ENCODE measurements around the gene FOXL2NB.

Gene FOXL2NB

GRCh38 chr3:138943724-138944653 is 3.0 kb upstream of the FOXL2NB start:
- TF ChIP-seq CTCF (IDR thresholded peaks at IDR 0.05; ENCODE audit: low read length) (no peak), EZH2 (IDR thresholded peaks at IDR 0.05; ENCODE audit: borderline replicate concordance, low read length) (no peak)
- Histone ChIP-seq H3K79me2 (ENCODE audit: insufficient read depth, low read length) (no peaks in the 10 kb centered on the region), H4K20me1 (ENCODE audit: insufficient read depth, low read length) (no peaks in the 10 kb centered on the region), H3K36me3 (ENCODE audit: insufficient read depth, low read length) (no peaks in the 10 kb centered on the region), H3K9me3 (ENCODE audit: low read length) (no peaks in the 10 kb centered on the region), H3K4me1 (ENCODE audit: insufficient read depth, low read length, severe bottlenecking) (no peaks in the 10 kb centered on the region), H3K9me2 (ENCODE audit: low read depth, low read length) (no peaks in the 10 kb centered on the region), H3K9ac (ENCODE audit: low read length) (no peak overlapping the region), H3F3A (ENCODE audit: insufficient read depth, low read length) (no peaks in the 10 kb centered on the region), H3K4me2 (ENCODE audit: low read length) (no peak overlapping the region), H3K27ac (ENCODE audit: low read depth, low read length, poor library complexity, severe bottlenecking) (no peak overlapping the region), H3K27me3 (ENCODE audit: insufficient read depth, low read length) (peaks cover 2% of the 10 kb centered on the region; the same call in 1 of the 2 replicates), H2AFZ (ENCODE audit: low read length) (no peak overlapping the region), H3K4me3 (ENCODE audit: low read depth, low read length, poor library complexity, severe bottlenecking) (no peak overlapping the region)

GRCh38 chr3:138944654-138944928 is 2.4 kb upstream of the FOXL2NB start:
- Histone ChIP-seq H3K9ac (ENCODE audit: low read length) (no peak overlapping the region), H3K27ac (ENCODE audit: low read depth, low read length, poor library complexity, severe bottlenecking) (no peak overlapping the region), H3K9me2 (ENCODE audit: low read depth, low read length) (no peaks in the 10 kb centered on the region), H3K4me3 (ENCODE audit: low read depth, low read length, poor library complexity, severe bottlenecking) (no peak overlapping the region), H4K20me1 (ENCODE audit: insufficient read depth, low read length) (no peaks in the 10 kb centered on the region), H3K79me2 (ENCODE audit: insufficient read depth, low read length) (no peaks in the 10 kb centered on the region), H3K9me3 (ENCODE audit: low read length) (no peaks in the 10 kb centered on the region), H2AFZ (ENCODE audit: low read length) (no peak overlapping the region), H3K4me1 (ENCODE audit: insufficient read depth, low read length, severe bottlenecking) (no peaks in the 10 kb centered on the region), H3K36me3 (ENCODE audit: insufficient read depth, low read length) (no peaks in the 10 kb centered on the region), H3K27me3 (ENCODE audit: insufficient read depth, low read length) (peaks cover 2% of the 10 kb centered on the region; the same call in 1 of the 2 replicates), H3K4me2 (ENCODE audit: low read length) (no peak overlapping the region), H3F3A (ENCODE audit: insufficient read depth, low read length) (no peaks in the 10 kb centered on the region)
- no peak for TF ChIP-seq CTCF (IDR thresholded peaks at IDR 0.05; ENCODE audit: low read length)
- no peak for TF ChIP-seq EZH2 (IDR thresholded peaks at IDR 0.05; ENCODE audit: borderline replicate concordance, low read length)

- Histone ChIP-seq H3F3A (ENCODE audit: insufficient read depth, low read length) (no peaks in the 10 kb centered on the region), H3K79me2 (ENCODE audit: insufficient read depth, low read length) (no peaks in the 10 kb centered on the region), H3K4me2 (ENCODE audit: low read length) (no peak overlapping the region), H3K4me1 (ENCODE audit: insufficient read depth, low read length, severe bottlenecking) (no peaks in the 10 kb centered on the region), H3K27ac (ENCODE audit: low read depth, low read length, poor library complexity, severe bottlenecking) (no peak overlapping the region), H3K9me2 (ENCODE audit: low read depth, low read length) (no peaks in the 10 kb centered on the region), H3K36me3 (ENCODE audit: insufficient read depth, low read length) (no peaks in the 10 kb centered on the region), H3K27me3 (ENCODE audit: insufficient read depth, low read length) (peaks cover 2% of the 10 kb centered on the region; the same call in 1 of the 2 replicates), H3K9me3 (ENCODE audit: low read length) (no peaks in the 10 kb centered on the region), H3K9ac (ENCODE audit: low read length) (no peak overlapping the region), H4K20me1 (ENCODE audit: insufficient read depth, low read length) (no peaks in the 10 kb centered on the region), H2AFZ (ENCODE audit: low read length) (no peak overlapping the region), H3K4me3 (ENCODE audit: low read depth, low read length, poor library complexity, severe bottlenecking) (no peak overlapping the region)
- TF ChIP-seq EZH2 (IDR thresholded peaks at IDR 0.05; ENCODE audit: borderline replicate concordance, low read length) (no peak), CTCF (IDR thresholded peaks at IDR 0.05; ENCODE audit: low read length) (no peak)
These were observed 1.9 kb upstream of the FOXL2NB start for GRCh38 chr3:138944929-138945708.

Measured in OCI-LY1 (cell line).